H1 (cell line): ENCODE measurements around the gene DYSF. TPM values are rescaled to one million over a fixed set of nuclear protein-coding genes. Genes with fewer than 3 reads are reported as not detected.

Experiments
- CTCF ChIA-PET: fragments of 300-600 bp; sonication (Branson Sonifier 250); formaldehyde crosslinking; loops from one replicate; lab custom pipeline; 2021; ENCODE audit not compliant: partially characterized antibody; lab: Charles Lee
- POLR2A ChIA-PET: fragments of 300-600 bp; sonication (Branson Sonifier 250); formaldehyde crosslinking; loops from one replicate; lab custom pipeline; 2021; ENCODE audit warnings: inconsistent platforms; ENCODE audit not compliant: partially characterized antibody; lab: Charles Lee
- DNase-seq, 2 experiments: peaks; one replicate each; pipeline versions ENCODE4 v3.0.0 to v3.0.0-alpha.2; 2010 to 2022; ENCODE audit warnings: low spot score in 2 of 2, low read depth in 1 of 2, mixed read lengths in 1 of 2
- FAIRE-seq: peaks from 2 replicates; lab custom pipeline; 2011; peaks lifted over from hg19 to GRCh38; lab: Jason Lieb, UNC
- H2AFZ ChIP-seq: 2 replicates; pipeline ENCODE4 v1.8.1; 2012; ENCODE audit warnings: low read length, inconsistent platforms
- H2AK5ac ChIP-seq: 2 replicates; pipeline ENCODE4 v1.6.1; 2013; ENCODE audit warnings: low read depth, low read length
- H2BK120ac ChIP-seq: replicated peaks from 2 replicates; pipeline ENCODE3; 2013; ENCODE audit warnings: low read depth, low read length, inconsistent platforms
- H2BK12ac ChIP-seq: 2 replicates; pipeline ENCODE4 v1.6.1; 2013; ENCODE audit warnings: low read depth, low read length
- H2BK15ac ChIP-seq: 2 replicates; pipeline ENCODE4 v1.6.1; 2013; ENCODE audit warnings: low read length
- H2BK20ac ChIP-seq: 2 replicates; pipeline ENCODE4 v1.6.1; 2013; ENCODE audit warnings: low read length
- H2BK5ac ChIP-seq: 2 replicates; pipeline ENCODE4 v1.6.1; 2013; ENCODE audit warnings: low read depth, low read length
- H3K14ac ChIP-seq: 2 replicates; pipeline ENCODE4 v1.6.1; 2013; ENCODE audit warnings: inconsistent platforms; ENCODE audit not compliant: insufficient read length
- H3K18ac ChIP-seq: 2 replicates; pipeline ENCODE4 v1.6.1; 2013; ENCODE audit warnings: low read length; ENCODE audit errors: extremely low read depth
- H3K23ac ChIP-seq: 2 replicates; pipeline ENCODE4 v1.6.1; 2013; ENCODE audit warnings: inconsistent platforms; ENCODE audit not compliant: insufficient read length
- H3K23me2 ChIP-seq: 2 replicates; pipeline ENCODE4 v1.6.1; 2013; ENCODE audit warnings: low read depth, low read length
- H3K27ac ChIP-seq: 2 replicates; pipeline ENCODE4 v1.6.1; 2011; ENCODE audit warnings: low read depth, low read length, inconsistent platforms
- H3K27me3 ChIP-seq, 4 experiments: replicated peaks in 1 of 4; 1 replicate in 1 of 4; 2 replicates in 3 of 4; pipeline versions ENCODE4 v1.6.1 to v1.8.1; 2011 to 2013; ENCODE audit warnings: low read length in 3 of 4, mild to moderate bottlenecking in 3 of 4, inconsistent platforms in 2 of 4, mixed read lengths in 2 of 4, moderate library complexity in 1 of 4; ENCODE audit not compliant: control insufficient read depth in 3 of 4, insufficient read depth in 3 of 4; ENCODE audit errors: extremely low read depth in 1 of 4
- H3K36me3 ChIP-seq, 4 experiments: 2 replicates each; pipeline versions ENCODE4 v1.6.1 to v1.8.1; 2011 to 2013; ENCODE audit warnings: mild to moderate bottlenecking in 4 of 4, low read length in 3 of 4, moderate library complexity in 2 of 4, control low read depth in 1 of 4, inconsistent platforms in 1 of 4; ENCODE audit not compliant: insufficient read depth in 4 of 4, control insufficient read depth in 2 of 4
- H3K4ac ChIP-seq: replicated peaks from 2 replicates; pipeline ENCODE3; 2013; ENCODE audit warnings: low read length, low read depth, mixed read lengths, inconsistent platforms; ENCODE audit not compliant: insufficient read length
- H3K4me1 ChIP-seq, 4 experiments: replicated peaks in 1 of 4; 1 replicate in 1 of 4; 2 replicates in 3 of 4; pipeline versions ENCODE4 v1.6.1 to v1.8.1; 2011 to 2013; ENCODE audit warnings: low read length in 3 of 4, inconsistent platforms in 2 of 4, mixed read lengths in 1 of 4; ENCODE audit not compliant: insufficient read depth in 4 of 4, control insufficient read depth in 3 of 4
- H3K4me2 ChIP-seq, 2 experiments: 2 replicates each; pipeline versions ENCODE4 v1.6.1 to v1.8.1; 2011 to 2013; ENCODE audit warnings: low read depth in 2 of 2, low read length in 2 of 2, control low read depth in 1 of 2, inconsistent platforms in 1 of 2, mild to moderate bottlenecking in 1 of 2; ENCODE audit not compliant: insufficient read depth in 1 of 2
- H3K4me3 ChIP-seq, 4 experiments: fragments of 200-600, 300-600 bp in 1 of 4; sonication (generic), shearing (Covaris generic), sonication (Bioruptor Twin) in 1 of 4; 2 replicates each; pipeline versions ENCODE4 v1.5.1 to v1.8.1; 2011 to 2016; ENCODE audit warnings: low read length in 4 of 4, low read depth in 3 of 4, control low read depth in 2 of 4, inconsistent platforms in 2 of 4, mild to moderate bottlenecking in 2 of 4, mixed read lengths in 1 of 4, moderate library complexity in 1 of 4; ENCODE audit not compliant: insufficient read depth in 2 of 4; ENCODE audit errors: extremely low read depth in 1 of 4
- H3K56ac ChIP-seq: replicated peaks from 2 replicates; pipeline ENCODE3; 2013; ENCODE audit warnings: low read depth, mild to moderate bottlenecking, mixed read lengths, low read length, inconsistent platforms; ENCODE audit not compliant: insufficient read length
- H3K79me1 ChIP-seq: 2 replicates; pipeline ENCODE4 v1.6.1; 2013; ENCODE audit warnings: low read depth, low read length, control low read depth
- H3K79me2 ChIP-seq, 2 experiments: 2 replicates each; pipeline versions ENCODE4 v1.6.1 to v1.8.1; 2012 to 2013; ENCODE audit warnings: low read length in 2 of 2, mild to moderate bottlenecking in 2 of 2, inconsistent platforms in 1 of 2; ENCODE audit not compliant: insufficient read depth in 2 of 2, control insufficient read depth in 1 of 2
- H3K9ac ChIP-seq, 4 experiments: replicated peaks in 1 of 4; 1 replicate in 1 of 4; 2 replicates in 3 of 4; pipeline versions ENCODE4 v1.6.1 to v1.8.1; 2011 to 2013; ENCODE audit warnings: low read depth in 3 of 4, low read length in 3 of 4, control low read depth in 2 of 4, mild to moderate bottlenecking in 2 of 4, moderate library complexity in 2 of 4, inconsistent platforms in 1 of 4; ENCODE audit errors: extremely low read depth in 1 of 4
- H3K9me3 ChIP-seq, 2 experiments: 2 replicates each; pipeline versions ENCODE4 v1.6.1 to v1.8.1; 2012 to 2013; ENCODE audit warnings: mild to moderate bottlenecking in 2 of 2, moderate library complexity in 2 of 2, control low read depth in 1 of 2, inconsistent platforms in 1 of 2, low read depth in 1 of 2, low read length in 1 of 2, mixed read lengths in 1 of 2; ENCODE audit not compliant: insufficient read depth in 2 of 2
- H4K20me1 ChIP-seq, 2 experiments: replicated peaks in 1 of 2; 2 replicates each; pipeline versions ENCODE3 to v1.8.1; 2011 to 2013; ENCODE audit warnings: inconsistent platforms in 2 of 2, low read length in 2 of 2, mild to moderate bottlenecking in 1 of 2; ENCODE audit not compliant: insufficient read depth in 2 of 2, control insufficient read depth in 1 of 2
- H4K5ac ChIP-seq: 2 replicates; pipeline ENCODE4 v1.6.1; 2013; ENCODE audit warnings: low read length, low read depth, mixed read lengths, inconsistent platforms; ENCODE audit not compliant: insufficient read length
- H4K8ac ChIP-seq: 2 replicates; pipeline ENCODE4 v1.8.0; 2013; ENCODE audit warnings: mild to moderate bottlenecking, moderate library complexity, low read length, inconsistent platforms; ENCODE audit not compliant: insufficient read depth; ENCODE audit errors: extremely low read depth
- H4K91ac ChIP-seq: replicated peaks from 2 replicates; pipeline ENCODE3; 2013; ENCODE audit warnings: low read length, mixed read lengths, inconsistent platforms; ENCODE audit not compliant: insufficient read length
- BACH1 ChIP-seq: IDR thresholded peaks from 2 replicates; pipeline ENCODE4 v1.6.1; 2012; ENCODE audit warnings: low read length, improper control_type of control experiment
- GTF2F1 ChIP-seq: IDR thresholded peaks from 2 replicates; pipeline ENCODE4 v1.6.1; 2012; ENCODE audit warnings: low read depth, low read length, improper control_type of control experiment, borderline replicate concordance
- KDM5A ChIP-seq: fragments of 200-600 bp; IDR thresholded peaks from 2 replicates; pipeline ENCODE4 v1.7.1; 2012; ENCODE audit warnings: mild to moderate bottlenecking, low read length, inconsistent platforms, mixed read lengths
- NANOG ChIP-seq: IDR thresholded peaks from 2 replicates; pipeline ENCODE4 v1.6.1; 2011; ENCODE audit warnings: low read length, low read depth, mild to moderate bottlenecking, inconsistent platforms; ENCODE audit not compliant: insufficient read depth, poor library complexity, severe bottlenecking
- RAD21 ChIP-seq, 2 experiments: IDR thresholded peaks in 1 of 2; conservative IDR thresholded peaks in 1 of 2; 2 replicates each; pipeline ENCODE4 v1.6.1; 2011; ENCODE audit warnings: low read depth in 2 of 2, low read length in 2 of 2, improper control_type of control experiment in 1 of 2, inconsistent platforms in 1 of 2, mild to moderate bottlenecking in 1 of 2, moderate library complexity in 1 of 2
- TAF7 ChIP-seq: optimal IDR thresholded peaks from 2 replicates; pipeline ENCODE3; 2011; ENCODE audit warnings: low read depth, mild to moderate bottlenecking, inconsistent platforms, low read length, moderate library complexity, borderline replicate concordance
- TEAD4 ChIP-seq: IDR thresholded peaks from 2 replicates; pipeline ENCODE4 v1.6.1; 2012; ENCODE audit warnings: low read depth, low read length, inconsistent platforms, mixed read lengths
- WGBS, 2 experiments: shearing (Covaris generic) in 1 of 2; methylation state at CpG; one replicate each; pipeline versions ENCODE4 v1.1.6 to v1.1.7; 2013 to 2015; ENCODE audit warnings: low lambda C conversion rate in 2 of 2, mixed read lengths in 2 of 2, inconsistent platforms in 1 of 2, low coverage in 1 of 2, missing lambda C conversion rate in 1 of 2; ENCODE audit not compliant: insufficient replicate concordance in 2 of 2, insufficient coverage in 1 of 2, insufficient read length in 1 of 2; ENCODE audit errors: extremely low coverage in 1 of 2, missing lambda C conversion rate in 1 of 2; 5-methylcytosine and 5-hydroxymethylcytosine counted together
- polyA plus RNA-seq, 7 experiments: library from polyadenylated mRNA; depleted of rRNA in 3 of 7; stranded (reverse) in 5 of 7; unstranded in 2 of 7; fragments of >200 nt in 5 of 7; fragments of 200-250 nt in 2 of 7; gene quantifications; 1 replicate in 5 of 7; 2 replicates in 1 of 7; 4 replicates in 1 of 7; pipeline versions ENCODE4 v1.2.1 to v1.2.3, GENCODE V29; 2011 to 2013; ENCODE audit warnings: missing spikeins in 2 of 7, mixed read lengths in 2 of 7
- total RNA-seq: library from RNA; stranded (reverse); fragmentation: NEBNext Ultra II Directional; extraction: Animal tissue kit (Norgen Biotek cat#: 25700); gene quantifications from 2 replicates; pipeline ENCODE4 v1.2.1, GENCODE V29; 2021

Gene DYSF
- total and polyA plus RNA-seq, 2 of the 8 experiments (the other 6 are each of a cell fraction or from before 2014, with no cell fraction given): 5.8 to 7.1 TPM

- Histone ChIP-seq H3K9me3 (no peaks in the 10 kb centered on the region), H3K4me2 (no peak overlapping the region), H3K27ac (no peak overlapping the region), H3K14ac (no peak overlapping the region), H3K56ac (no peak overlapping the region), H3K18ac (no peak overlapping the region), H2BK5ac (no peak overlapping the region), H2AK5ac (no peak overlapping the region), H3K79me1 (no peaks in the 10 kb centered on the region), H3K4me3 (no peak overlapping the region), H3K23ac (no peak overlapping the region), H3K23me2 (no peaks in the 10 kb centered on the region), H4K8ac (no peak overlapping the region), H4K20me1 (peaks cover 0 to 2% of the 10 kb centered on the region in 2 experiments), H2BK15ac (no peak overlapping the region), H3K4ac (no peak overlapping the region), H2BK12ac (no peak overlapping the region), H3K27me3 (no peaks in the 10 kb centered on the region), H3K4me1 (peaks cover 0 to 6% (median 2%) of the 10 kb centered on the region in 4 experiments; a peak in 1 of 7 replicates), H2BK120ac (no peak overlapping the region), H4K5ac (no peak overlapping the region), H4K91ac (no peak overlapping the region), H3K9ac (no peak overlapping the region), H3K36me3 (no peaks in the 10 kb centered on the region), H3K79me2 (no peaks in the 10 kb centered on the region), H2BK20ac (no peak overlapping the region), H2AFZ (no peak overlapping the region)
- DNase-seq: no peak
- 95% methylated on average over 3 of the region's 3 CpGs; no CpG with 5 or more reads in 1 of the 2 experiments for WGBS, 2 experiments
- CTCF ChIA-PET: no interaction called here
- POLR2A ChIA-PET: no interaction called here
- TF ChIP-seq RAD21 (IDR thresholded peaks at IDR 0.05 in 1 of 2, conservative IDR thresholded peaks at IDR 0.05 in 1 of 2; ENCODE audit: low read depth in 2 of 2, low read length in 2 of 2): no peak
- no peak for TF ChIP-seq GTF2F1
- TF ChIP-seq TEAD4: no peak
- TF ChIP-seq NANOG: no peak
- no peak for TF ChIP-seq TAF7
- TF ChIP-seq BACH1: no peak
- TF ChIP-seq KDM5A: no peak
- no peak for FAIRE-seq
Measured at GRCh38 chr2:71633086-71633485, 179.7 kb downstream of the DYSF start.
